CD4-positive, alpha-beta T cell treated with Interleukin-17A for 4 hours (primary cell): Measurements from ENCODE around the gene ANO3.
"Not testable (repeated sequence)": the region's sequence is repeated elsewhere in the genome, so short reads cannot be mapped to it uniquely, and the experiment has no call there.

Experiments
- DNase-seq: peaks from one replicate; pipeline ENCODE4 v3.0.0-alpha.2; 2020; ENCODE audit warnings: mixed read lengths

The ANO3 gene

DNA sequence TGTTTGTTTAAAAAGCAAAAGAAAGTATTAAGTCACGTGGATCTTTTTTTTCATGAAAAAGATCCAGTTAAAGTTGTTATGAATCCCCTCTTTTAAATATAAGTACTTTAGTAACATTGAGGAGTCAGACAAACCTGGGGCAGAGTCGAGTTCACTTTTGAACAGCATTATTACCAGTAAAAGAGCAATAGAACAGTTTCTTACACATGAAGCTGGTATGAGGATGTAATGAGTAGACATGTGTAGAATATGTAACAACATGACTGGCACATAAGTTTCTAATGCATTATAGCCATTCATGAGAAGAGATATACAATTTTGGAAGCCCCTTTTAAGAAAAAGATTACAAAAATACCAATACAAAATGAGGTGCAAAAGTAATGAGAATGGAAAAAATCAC lies 247.8 kb downstream of the ANO3 start:
- DNase-seq, result no peak

DNA sequence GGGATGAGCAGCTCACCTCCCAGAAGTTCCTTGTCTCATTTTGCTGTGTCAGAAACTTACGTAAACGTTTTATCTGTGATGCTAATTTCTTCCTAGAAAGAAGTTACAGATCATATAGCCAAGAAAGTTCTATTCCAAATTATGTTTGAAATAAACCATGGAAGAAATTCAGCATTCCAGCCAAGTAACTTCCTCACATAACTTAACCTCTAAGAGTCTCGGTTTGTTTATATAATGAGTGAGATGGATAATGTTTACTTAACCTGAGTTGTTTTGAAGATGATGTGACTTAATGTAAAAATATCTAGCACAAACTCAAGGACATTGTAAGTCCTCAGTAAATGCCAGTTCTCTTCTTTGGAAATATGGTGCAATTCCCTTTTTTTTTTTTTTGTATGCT lies 249.0 kb downstream of the ANO3 start:
- DNase-seq, result no peak

DNA sequence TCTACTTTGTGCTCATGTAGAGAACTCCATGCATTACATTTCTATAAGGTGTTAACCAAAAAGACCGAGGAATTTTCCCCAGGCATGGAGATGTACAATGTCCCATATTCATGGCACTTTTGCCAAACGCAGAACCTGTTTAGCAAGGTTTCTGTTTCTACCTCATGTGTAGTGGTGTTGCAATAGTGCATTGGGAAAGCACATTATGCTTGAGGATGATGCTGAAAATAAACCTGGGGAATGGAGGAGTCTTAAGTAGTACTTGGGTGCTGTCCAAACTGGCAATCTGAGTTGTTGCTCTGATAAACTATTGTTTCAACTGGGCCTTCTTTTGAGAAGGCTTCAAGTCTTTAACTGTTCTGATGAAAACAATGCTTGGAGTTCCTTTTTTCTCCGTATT lies 251.6 kb downstream of the ANO3 start:
- DNase-seq, result no peak

GRCh38 chr11:26584818-26585217 lies 252.9 kb downstream of the ANO3 start:
- no peak for DNase-seq

DNA sequence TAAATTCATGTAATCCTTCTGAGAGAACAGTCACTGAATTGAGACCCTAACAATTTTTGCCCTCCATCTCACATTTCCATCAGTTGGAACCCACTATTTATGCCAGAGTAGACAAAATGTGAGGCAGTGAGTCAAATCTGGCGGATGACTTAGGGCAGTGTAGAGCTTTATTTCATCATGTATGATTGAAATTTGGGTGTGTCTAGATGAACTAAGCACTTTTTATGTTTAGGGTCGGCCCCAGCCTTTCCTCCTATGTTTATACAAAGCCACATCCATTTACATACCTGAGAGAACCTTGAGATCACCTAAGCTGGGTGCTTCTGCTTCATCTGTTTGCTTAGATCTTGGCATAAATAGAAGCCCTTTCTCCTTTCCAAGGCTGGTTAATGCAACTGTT lies 255.1 kb downstream of the ANO3 start:
- no peak for DNase-seq

GRCh38 chr11:26593691-26594090 lies 261.8 kb downstream of the ANO3 start:
- DNase-seq, result no peak

- not testable (repeated sequence) for DNase-seq
These were observed 263.4 kb downstream of the ANO3 start for GRCh38 chr11:26595207-26595865.

GRCh38 chr11:26597049-26597689 lies 265.2 kb downstream of the ANO3 start:
- DNase-seq, result not testable (repeated sequence)

DNA sequence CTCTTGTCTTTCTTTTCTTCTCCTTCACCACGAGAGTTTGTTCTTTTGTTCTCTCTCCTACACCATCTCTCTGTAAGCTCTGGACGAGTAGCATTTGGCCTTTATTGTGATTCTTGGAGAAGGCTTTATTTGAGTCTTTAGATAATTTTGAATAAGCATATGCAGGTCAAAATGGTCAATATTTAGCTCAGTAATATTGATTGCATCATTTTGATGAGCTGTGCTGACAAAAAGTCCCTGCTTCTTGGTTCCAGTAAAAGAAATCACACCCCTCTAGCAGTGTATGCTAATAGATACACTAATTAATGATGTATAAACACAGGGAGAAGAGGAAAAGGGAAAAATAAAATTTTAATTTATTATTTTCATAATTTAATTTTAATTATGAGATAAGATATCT lies 266.0 kb downstream of the ANO3 start:
- DNase-seq, result no peak

DNA sequence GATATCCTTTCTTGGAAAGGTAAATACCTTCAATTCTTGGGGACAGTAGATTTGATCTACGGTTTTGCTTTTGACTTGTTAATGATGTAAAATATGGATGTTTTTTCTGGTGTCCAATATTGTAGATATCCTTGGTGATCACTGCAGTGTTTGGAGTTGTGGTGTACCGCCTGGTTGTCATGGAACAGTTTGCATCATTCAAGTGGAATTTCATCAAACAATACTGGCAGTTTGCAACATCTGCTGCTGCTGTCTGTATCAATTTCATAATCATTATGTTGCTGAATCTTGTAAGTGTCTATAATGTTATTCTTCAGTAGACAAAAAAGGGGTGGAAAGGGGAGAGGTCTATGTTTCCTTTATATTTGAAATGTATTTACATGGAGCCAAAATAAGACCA lies 267.5 kb downstream of the ANO3 start:
- no peak for DNase-seq

DNA sequence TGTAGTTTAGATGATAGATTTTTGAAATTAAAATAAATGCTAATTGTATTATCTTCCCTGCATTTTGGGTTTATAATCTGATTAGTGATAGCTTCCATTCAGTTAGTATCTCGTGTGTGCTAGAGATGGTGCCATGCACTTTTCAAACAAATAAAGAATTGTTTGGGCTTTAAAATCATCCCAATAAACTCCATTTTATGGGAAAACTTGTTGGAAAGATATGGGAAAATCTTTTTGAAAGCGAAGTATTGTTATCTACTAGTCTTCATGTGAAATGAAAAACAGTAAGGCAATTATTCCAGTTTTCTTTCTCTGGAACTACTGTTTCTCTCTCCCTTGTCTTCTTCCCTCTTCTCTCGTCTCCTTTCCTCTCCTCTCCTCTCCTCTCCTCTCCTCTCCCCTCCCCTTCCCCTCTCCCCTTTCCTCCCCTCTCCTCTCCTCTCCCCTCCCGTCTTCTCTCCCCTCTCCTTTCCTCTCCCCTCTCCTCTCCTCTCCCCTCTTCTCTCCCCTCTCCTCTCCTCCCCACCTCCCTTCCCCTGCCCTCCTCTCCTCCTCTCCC lies 268.0 kb downstream of the ANO3 start:
- DNase-seq, result no peak

GRCh38 chr11:26607725-26608506 lies 276.0 kb downstream of the ANO3 start:
- no peak for DNase-seq

DNA sequence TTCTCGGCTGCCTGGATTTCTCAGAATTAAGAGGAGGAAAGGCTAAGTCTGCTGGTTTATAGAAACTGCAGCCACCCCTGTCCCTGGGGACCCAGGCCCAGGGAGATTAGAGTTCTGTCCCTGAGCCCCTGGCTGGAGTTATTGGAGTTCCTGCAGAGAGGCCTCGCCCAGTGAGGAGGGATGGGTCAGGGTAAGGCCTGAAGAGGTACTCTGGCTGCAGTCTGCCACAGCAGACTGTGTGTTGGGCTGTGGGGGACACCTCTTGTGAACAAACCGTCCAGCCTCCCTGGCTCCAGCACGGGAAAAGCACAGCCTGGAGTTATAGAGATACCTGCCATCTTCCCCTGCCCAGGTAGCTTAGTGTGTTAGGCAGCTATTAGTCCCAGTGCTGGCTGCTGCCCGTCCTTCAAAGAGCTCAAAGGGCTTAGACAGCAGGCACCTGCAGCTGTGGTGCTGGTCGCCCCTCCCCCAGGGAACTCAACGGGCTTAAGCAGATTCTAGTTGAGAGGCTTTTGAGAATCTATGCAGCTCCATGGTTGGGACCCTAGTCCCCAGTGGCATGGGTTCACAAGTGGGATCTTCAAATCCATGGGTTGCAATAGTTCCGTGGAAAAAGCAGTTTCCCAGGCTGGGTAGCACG lies 276.7 kb downstream of the ANO3 start:
- DNase-seq, result no peak

- no peak for DNase-seq
These were observed 281.8 kb downstream of the ANO3 start for GRCh38 chr11:26613759-26614158.

DNA sequence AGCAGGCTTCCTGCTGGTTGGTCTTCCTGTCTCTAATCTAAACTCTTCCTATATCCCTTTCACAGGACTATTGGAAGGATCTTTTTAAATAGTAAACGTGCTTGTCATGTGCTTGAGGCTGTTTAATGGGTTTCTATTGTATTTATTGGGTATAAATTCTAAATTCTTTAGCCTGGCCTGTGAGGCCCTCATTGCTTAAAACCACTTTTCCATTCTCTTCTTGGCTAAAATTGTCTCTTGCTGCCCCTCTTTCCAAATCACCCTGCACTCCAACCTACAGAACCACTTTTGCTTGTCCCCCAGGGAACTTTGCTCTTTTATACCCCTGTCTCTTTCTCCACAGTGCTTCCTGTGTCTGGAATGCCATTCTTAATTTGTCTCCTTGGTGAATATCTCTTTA lies 286.5 kb downstream of the ANO3 start:
- DNase-seq, result no peak

GRCh38 chr11:26620282-26621045 lies 288.5 kb downstream of the ANO3 start:
- DNase-seq, result no peak

DNA sequence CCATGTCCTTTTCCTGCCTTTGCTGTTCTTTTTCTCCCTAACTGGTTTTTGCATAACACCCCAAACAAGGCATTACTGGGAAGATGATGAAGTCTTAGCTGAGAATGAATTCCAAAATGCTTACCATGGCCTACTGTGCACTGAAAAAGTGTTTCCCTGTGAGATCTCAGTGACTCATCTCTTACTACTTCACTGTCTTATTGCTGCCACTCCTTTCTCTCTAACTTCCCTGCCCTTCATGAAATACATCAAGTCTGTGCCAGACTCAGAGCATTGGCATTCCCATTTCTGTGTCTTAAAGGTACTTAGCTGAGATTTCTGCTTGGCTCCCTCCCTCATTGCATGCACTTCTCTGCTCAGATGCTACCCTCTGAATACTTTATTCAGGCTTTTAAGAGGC lies 289.2 kb downstream of the ANO3 start:
- no peak for DNase-seq

- no peak for DNase-seq
These were observed 290.3 kb downstream of the ANO3 start for GRCh38 chr11:26622181-26622580.

DNA sequence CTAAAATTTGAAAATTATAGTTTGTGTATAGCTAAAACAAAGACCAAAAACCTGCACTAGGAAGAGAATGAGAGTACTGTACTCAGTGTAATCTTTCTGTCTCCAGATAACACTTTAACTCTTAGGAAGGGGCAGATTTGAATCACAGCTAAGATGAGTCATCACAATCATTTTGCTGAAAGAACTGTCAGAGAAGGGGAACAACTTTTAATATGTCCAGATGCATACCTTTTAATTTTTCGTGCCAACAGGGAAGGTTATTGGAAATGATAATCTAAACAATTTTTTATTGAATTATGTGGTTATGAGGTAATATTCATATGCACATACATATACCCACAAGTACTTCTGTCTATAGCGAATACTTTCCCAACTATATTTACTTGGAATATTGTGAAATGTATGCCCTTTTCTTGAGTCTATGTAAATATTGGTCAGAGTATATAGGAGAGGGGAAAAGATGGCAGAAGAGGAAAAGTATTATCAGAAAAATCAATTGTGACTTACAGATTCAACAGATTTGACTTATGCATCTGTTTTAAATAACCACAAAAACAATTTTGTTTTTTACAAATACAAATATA lies 291.2 kb downstream of the ANO3 start:
- no peak for DNase-seq

DNA sequence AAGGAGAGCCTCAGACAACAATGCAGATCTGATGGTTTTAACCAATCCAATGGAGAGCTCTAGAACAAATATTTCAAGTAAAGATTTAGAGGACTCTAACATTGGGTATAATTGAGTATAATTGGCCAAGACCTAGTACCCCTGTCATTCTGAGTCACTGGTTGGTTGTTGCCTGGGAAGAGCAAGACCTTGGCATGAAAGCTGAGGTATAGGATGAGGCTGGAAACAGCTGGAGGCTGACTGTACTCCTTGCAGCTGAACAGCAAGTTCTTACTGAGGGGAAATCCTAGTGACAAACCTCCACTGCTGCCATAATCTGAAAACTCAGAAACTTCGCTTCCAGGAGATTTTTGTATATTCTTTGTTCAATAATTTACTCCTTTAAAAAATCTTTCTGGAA lies 294.4 kb downstream of the ANO3 start:
- no peak for DNase-seq

GRCh38 chr11:26632691-26633159 lies 300.8 kb downstream of the ANO3 start:
- DNase-seq, result no peak

DNA sequence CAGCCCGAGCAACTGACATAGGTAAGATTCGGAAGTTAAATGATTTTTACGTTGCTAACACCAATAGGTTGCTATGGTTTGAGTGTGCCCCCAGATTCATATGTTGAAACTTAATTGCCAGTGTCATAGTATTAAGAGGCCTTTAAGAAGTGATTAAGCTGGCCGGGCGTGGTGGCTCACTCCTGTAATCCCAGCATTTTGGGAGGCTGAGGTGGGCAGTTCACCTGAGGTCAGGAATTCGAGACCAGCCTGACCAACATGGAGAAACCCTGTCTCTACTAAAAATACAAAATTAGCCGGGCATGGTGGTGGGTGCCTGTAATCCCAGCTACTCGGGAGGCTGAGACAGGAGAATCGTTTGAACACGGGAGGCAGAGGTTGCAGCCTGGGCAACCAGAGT lies 311.4 kb downstream of the ANO3 start:
- DNase-seq, result not testable (repeated sequence)
